Measurements from ENCODE around the gene BRIX1. TPM values are rescaled to one million over a fixed set of nuclear protein-coding genes. Genes with fewer than 3 reads are reported as not detected.
A peak's percentile ranks its signal among the peaks of the same experiment; 100 is the strongest.

The BRIX1 gene
- total RNA-seq (2011; cell fraction: chromatin; rRNA removed; ENCODE audit: low replicate concordance) = 40.7 and 142 TPM in 2 replicates
- total RNA-seq (2011; cell fraction: nucleolus; rRNA removed) = 26.7 and 34.7 TPM in 2 replicates
- total RNA-seq (2011; cell fraction: nucleoplasm; rRNA removed) = 60.4 and 72.4 TPM in 2 replicates
- total RNA-seq (2014; rRNA removed) = 118 and 119 TPM in 2 replicates
- total RNA-seq (2014; rRNA removed; fragmentation: Illumina TruSeq; extraction: Trizol) = 159 and 166 TPM in 2 replicates
- 156 and 169 TPM in 2 replicates for total RNA-seq (2015; rRNA removed; fragmentation: Illumina TruSeq; extraction: Trizol)
- 115 and 119 TPM in 2 replicates for total RNA-seq (2021)
- 112 and 161 TPM in 2 replicates for polyA plus RNA-seq (2011; rRNA removed)
- polyA plus RNA-seq (2011; cell fraction: cytosol; rRNA removed) = 17.1 and 48.8 TPM in 2 replicates
- polyA plus RNA-seq (2011; cell fraction: nucleus; rRNA removed) = 26.1 and 46.6 TPM in 2 replicates
- polyA plus RNA-seq (2012) = 59.1 and 82.5 TPM in 2 replicates
- polyA plus RNA-seq (2014; fragmentation: Illumina TruSeq; extraction: Trizol) = 142 and 193 TPM in 2 replicates
- polyA plus RNA-seq (2014; fragmentation: Nextera tagmentation; extraction: Ambion mirVana) = 100 to 1,000 TPM; 125 to 157 TPM
- polyA plus RNA-seq (2014; rRNA removed) = 161 and 170 TPM in 2 replicates
- 104 and 106 TPM in 2 replicates for polyA minus RNA-seq (2011; rRNA and poly(A)+ RNA removed)
- 40.9 and 62.6 TPM in 2 replicates for polyA minus RNA-seq (2011; cell fraction: cytosol; rRNA and poly(A)+ RNA removed)
- polyA minus RNA-seq (2011; cell fraction: nucleus; rRNA and poly(A)+ RNA removed) = 34.1 and 61.0 TPM in 2 replicates
- percentile 98 among the genes with signal in this experiment for Bru-seq, nascent RNA
- percentile 99 among the genes with signal in this experiment for BruChase-seq, experiment 1, labeled RNA remaining after a 2-hour chase
- BruChase-seq, experiment 2, labeled RNA remaining after a 6-hour chase = percentile 99 among the genes with signal in this experiment
- long read RNA-seq, experiment 1, transcript BRIX1-201 (10 exons, 1,926 nt) = major isoform, 580 of 757 reads
- long read RNA-seq, experiment 1, partial matches to known transcripts = 8 of 757 reads
- long read RNA-seq, experiment 1, other reads (novel, unspliced or antisense) = 168 of 757 reads
- long read RNA-seq, experiment 2, transcript BRIX1-201 (10 exons, 1,926 nt) = major isoform, 118 of 162 reads
- long read RNA-seq, experiment 2, partial matches to known transcripts = 25 of 162 reads
- long read RNA-seq, experiment 2, other reads (novel, unspliced or antisense) = 19 of 162 reads
- long read RNA-seq, experiment 3, transcript BRIX1-201 (10 exons, 1,926 nt) = major isoform, 226 of 236 reads
- long read RNA-seq, experiment 3, partial matches to known transcripts = 4 of 236 reads
- long read RNA-seq, experiment 3, other reads (novel, unspliced or antisense) = 6 of 236 reads

- H3K4me3 ChIP-seq = peak within 1 kb of the TSS; percentile 94
- DNase-seq (ENCODE audit: extremely low read depth in 1 of 4, low spot score in 3 of 4) = peak; percentile 84 to 99 (median 88)
- no peaks in the 10 kb centered on the region for H3K9me1 ChIP-seq (ENCODE audit: control insufficient read depth, insufficient read depth, low read length)
- CTCF ChIA-PET (ENCODE audit: low intra/inter-chr PET ratio) = no interaction called here
- intact Hi-C loops (cut with micrococcal nuclease) = loop anchor here (1.0 to 5.0 kb wide), 3 partner anchors 14 to 218 kb away; partner anchors contain the start of gene DNAJC21
- ATAC-seq = peak; percentile 94
- H3K27ac ChIP-seq (ENCODE audit: extremely low read depth, low read depth, low read length) = peak within 1 kb of the TSS; percentile 95
- H3K27me3 ChIP-seq (ENCODE audit: control insufficient read depth in 2 of 2, insufficient read depth in 2 of 2, low read length in 2 of 2) = no peaks in the 10 kb centered on the region
- H3K79me2 ChIP-seq (ENCODE audit: control insufficient read depth, insufficient read depth, low read length) = peaks cover 96% of the 10 kb centered on the region
- H2AFZ ChIP-seq (ENCODE audit: low read depth, low read length) = peak within 1 kb of the TSS; percentile 90
- under 1% methylated on average over 67 of the region's 67 CpGs for WGBS (ENCODE audit: insufficient coverage, low coverage, missing lambda C conversion rate)
- FAIRE-seq = peak; percentile 94
- BruUV-seq (replicated peaks) = no TSS peak
- peak within 1 kb of the TSS; percentile 99 to 100 for H3K9ac ChIP-seq (ENCODE audit: insufficient read depth in 1 of 2, low read depth in 2 of 2, low read length in 2 of 2)
- in situ Hi-C loops (cut with MboI) = loop anchor here (25.0 kb wide), 1 partner anchor 1453 kb away; no protein-coding TSS in a partner anchor
- peak within 1 kb of the TSS; percentile 98 for H3K4me2 ChIP-seq (ENCODE audit: insufficient read depth, low read length)
- no peaks in the 10 kb centered on the region for H3K9me3 ChIP-seq (replicated peaks; ENCODE audit: control insufficient read depth, insufficient read depth, low read depth, low read length)
- POLR2A ChIA-PET = interaction anchor here (0.5 to 6.4 kb wide), 39 partner anchors 9 to 1304 kb away, joined by 3 to 67 read pairs (median 4); partner anchors contain the start of genes DNAJC21, RAI14 and TTC23L
- H4K20me1 ChIP-seq (replicated peaks; ENCODE audit: control insufficient read depth, insufficient read depth, low read length) = peaks cover 8% of the 10 kb centered on the region
- peaks cover 8 to 10% of the 10 kb centered on the region in 2 experiments; a peak in 4 of 5 replicates for H3K4me1 ChIP-seq (replicated peaks in 1 of 2; ENCODE audit: control insufficient read depth in 2 of 2, insufficient read depth in 2 of 2, low read length in 2 of 2)
- H3K36me3 ChIP-seq (ENCODE audit: control insufficient read depth, insufficient read depth, low read length) = peaks cover 82% of the 10 kb centered on the region
- TF ChIP-seq ESRRB (CRISPR knock-in tag; IDR thresholded peaks at IDR 0.05; ENCODE audit: borderline replicate concordance) (no peak), ZZZ3 (IDR thresholded peaks at IDR 0.05) (peak; percentile 70), HCFC1 (IDR thresholded peaks at IDR 0.05; ENCODE audit: low read depth, low read length) (peak; percentile 87), LEF1 (IDR thresholded peaks at IDR 0.05) (no peak; the same call in 1 of the 2 replicates), ESRRA (IDR thresholded peaks at IDR 0.05; ENCODE audit: borderline replicate concordance, low read depth) (peak; percentile 92; the same call in 1 of the 2 replicates), THRB (CRISPR knock-in tag; conservative IDR thresholded peaks at IDR 0.05) (0 out of 2 replicates have a peak, but pooled peaks have one; percentile 42), FOXA1 (IDR thresholded peaks at IDR 0.05; ENCODE audit: borderline replicate concordance) (no peak), MYBL2 (IDR thresholded peaks at IDR 0.05; ENCODE audit: low read depth) (no peak), MYBL2 (CRISPR knock-in tag; IDR thresholded peaks at IDR 0.05; ENCODE audit: borderline replicate concordance) (no peak), HBP1 (CRISPR knock-in tag; IDR thresholded peaks at IDR 0.05) (peak; percentile 3; the same call in 1 of the 2 replicates), SOX6 (IDR thresholded peaks at IDR 0.05) (peak; percentile 56; the same call in 1 of the 2 replicates), JUND (IDR thresholded peaks at IDR 0.05; ENCODE audit: borderline replicate concordance, low read depth, low read length) (peak; percentile 73; the same call in 1 of the 2 replicates), JUND (tag; IDR thresholded peaks at IDR 0.05; ENCODE audit: borderline replicate concordance, low read depth, low read length) (no peak; the same call in 2 of the 3 replicates)
Observed at GRCh38 chr5:34915139-34915855, at the start of gene BRIX1, which contains the start of gene RAD1. Gene BRIX1, plus strand, starts transcription at chr5:34915711. Its CDS starts 28 bp downstream, at chr5:34915739. Gene RAD1, minus strand, starts transcription at chr5:34915504. Its CDS starts 612 bp downstream, at chr5:34914892.

Measured in K562 (cell line).